Fibroblast of lung (primary cell): ENCODE measurements around the gene ZFP36L1.

Experiments
- EZH2 ChIP-seq: IDR thresholded peaks from 2 replicates; pipeline ENCODE4 v1.5.1; 2012; ENCODE audit warnings: low read length, control low read depth, mild to moderate bottlenecking; ENCODE audit errors: missing control alignments
- TF ChIP-seq, protein P1 (sequence below), 2 donors: IDR thresholded peaks in 1 of 2; conservative IDR thresholded peaks in 1 of 2; 1 replicate in 1 of 2; 2 replicates in 1 of 2; pipeline ENCODE4 v1.5.1; 2011 to 2012; ENCODE audit warnings: low read length in 2 of 2, control low read depth in 1 of 2, inconsistent platforms in 1 of 2, low read depth in 1 of 2, mild to moderate bottlenecking in 1 of 2

GRCh38 chr14:68817506-68818212 is 24.8 kb upstream of the ZFP36L1 start:
- TF ChIP-seq EZH2: no peak
- TF ChIP-seq, protein P1, sequence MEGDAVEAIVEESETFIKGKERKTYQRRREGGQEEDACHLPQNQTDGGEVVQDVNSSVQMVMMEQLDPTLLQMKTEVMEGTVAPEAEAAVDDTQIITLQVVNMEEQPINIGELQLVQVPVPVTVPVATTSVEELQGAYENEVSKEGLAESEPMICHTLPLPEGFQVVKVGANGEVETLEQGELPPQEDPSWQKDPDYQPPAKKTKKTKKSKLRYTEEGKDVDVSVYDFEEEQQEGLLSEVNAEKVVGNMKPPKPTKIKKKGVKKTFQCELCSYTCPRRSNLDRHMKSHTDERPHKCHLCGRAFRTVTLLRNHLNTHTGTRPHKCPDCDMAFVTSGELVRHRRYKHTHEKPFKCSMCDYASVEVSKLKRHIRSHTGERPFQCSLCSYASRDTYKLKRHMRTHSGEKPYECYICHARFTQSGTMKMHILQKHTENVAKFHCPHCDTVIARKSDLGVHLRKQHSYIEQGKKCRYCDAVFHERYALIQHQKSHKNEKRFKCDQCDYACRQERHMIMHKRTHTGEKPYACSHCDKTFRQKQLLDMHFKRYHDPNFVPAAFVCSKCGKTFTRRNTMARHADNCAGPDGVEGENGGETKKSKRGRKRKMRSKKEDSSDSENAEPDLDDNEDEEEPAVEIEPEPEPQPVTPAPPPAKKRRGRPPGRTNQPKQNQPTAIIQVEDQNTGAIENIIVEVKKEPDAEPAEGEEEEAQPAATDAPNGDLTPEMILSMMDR (conservative IDR thresholded peaks at IDR 0.05 in 1 of 2, IDR thresholded peaks at IDR 0.05 in 1 of 2; ENCODE audit: low read depth in 1 of 2, low read length in 2 of 2): no peak
